CD14-positive monocyte (primary cell): ENCODE data around the gene TXN2. TPM values are rescaled to one million over a fixed set of nuclear protein-coding genes. Genes with fewer than 3 reads are reported as not detected.

Source experiments
- DNase-seq, 3 donors: peaks; one replicate each; pipeline ENCODE4 v3.0.0-alpha.2; 2011 to 2022
- H2AFZ ChIP-seq: 2 replicates; pipeline ENCODE4 v1.6.0; 2012; ENCODE audit warnings: mild to moderate bottlenecking, low read depth, low read length, inconsistent platforms; ENCODE audit not compliant: insufficient read depth, poor library complexity, severe bottlenecking
- H3K27ac ChIP-seq, 2 donors: 1 replicate in 1 of 2; 2 replicates in 1 of 2; pipeline ENCODE4 v1.5.1; 2012 to 2013; ENCODE audit warnings: low read length in 2 of 2, control low read depth in 1 of 2, inconsistent platforms in 1 of 2, low read depth in 1 of 2, mild to moderate bottlenecking in 1 of 2
- H3K27me3 ChIP-seq, 2 donors: one replicate each; pipeline versions ENCODE4 v1.6.0 to v1.6.1; 2011 to 2013; ENCODE audit warnings: low read length in 2 of 2; ENCODE audit not compliant: control insufficient read depth in 2 of 2, insufficient read depth in 2 of 2
- H3K36me3 ChIP-seq, 2 donors: replicated peaks in 1 of 2; 1 replicate in 1 of 2; 2 replicates in 1 of 2; pipeline versions ENCODE4 v1.5.1 to v1.6.1; 2012 to 2013; ENCODE audit warnings: low read length in 2 of 2, control low read depth in 1 of 2, inconsistent platforms in 1 of 2, mild to moderate bottlenecking in 1 of 2; ENCODE audit not compliant: insufficient read depth in 2 of 2, control insufficient read depth in 1 of 2
- H3K4me1 ChIP-seq, 2 donors: 1 replicate in 1 of 2; 2 replicates in 1 of 2; pipeline versions ENCODE4 v1.5.1 to v1.6.1; 2012 to 2013; ENCODE audit warnings: low read length in 2 of 2, control low read depth in 1 of 2, inconsistent platforms in 1 of 2, mild to moderate bottlenecking in 1 of 2, moderate library complexity in 1 of 2; ENCODE audit not compliant: insufficient read depth in 2 of 2, control insufficient read depth in 1 of 2
- H3K4me2 ChIP-seq: replicated peaks from 2 replicates; pipeline ENCODE3; 2012; ENCODE audit warnings: low read length, moderate library complexity, mild to moderate bottlenecking; ENCODE audit not compliant: poor library complexity, severe bottlenecking; ENCODE audit errors: extremely low read depth
- H3K4me3 ChIP-seq, 3 experiments: fragments of 200-600 bp in 1 of 3; sonication (generic) in 1 of 3; replicated peaks in 1 of 3; 1 replicate in 2 of 3; 2 replicates in 1 of 3; pipeline ENCODE4 v1.5.1; 2011 to 2013; ENCODE audit warnings: low read length in 3 of 3, mild to moderate bottlenecking in 3 of 3, control low read depth in 2 of 3, low read depth in 2 of 3, inconsistent platforms in 1 of 3, moderate library complexity in 1 of 3
- H3K79me2 ChIP-seq: 2 replicates; pipeline ENCODE4 v1.6.0; 2012; ENCODE audit warnings: mild to moderate bottlenecking, control low read depth, inconsistent platforms, low read length, moderate library complexity; ENCODE audit not compliant: insufficient read depth
- H3K9ac ChIP-seq: 2 replicates; pipeline ENCODE4 v1.6.0; 2017; ENCODE audit warnings: low read length, mild to moderate bottlenecking; ENCODE audit not compliant: insufficient read depth, poor library complexity, severe bottlenecking
- H3K9me3 ChIP-seq, 2 donors: replicated peaks in 1 of 2; 1 replicate in 1 of 2; 2 replicates in 1 of 2; pipeline versions ENCODE4 v1.5.1 to v1.6.1; 2012 to 2013; ENCODE audit warnings: low read length in 2 of 2, control low read depth in 1 of 2; ENCODE audit not compliant: control insufficient read depth in 1 of 2, insufficient read depth in 1 of 2
- H4K20me1 ChIP-seq: 2 replicates; pipeline ENCODE4 v1.6.0; 2012; ENCODE audit warnings: mild to moderate bottlenecking, low read length, control low read depth, moderate library complexity; ENCODE audit not compliant: insufficient read depth
- H3K27ac Mint-ChIP-seq, 7 donors: one replicate each; pipeline ENCODE4 v1.8.0; 2020; ENCODE audit warnings: mild to moderate bottlenecking in 7 of 7, mixed read lengths in 7 of 7, moderate library complexity in 6 of 7, inconsistent platforms in 2 of 7
- H3K27me3 Mint-ChIP-seq, 3 donors: one replicate each; pipeline ENCODE4 v1.8.0; 2021 to 2022; ENCODE audit warnings: low read depth in 3 of 3, mild to moderate bottlenecking in 3 of 3, mixed read lengths in 3 of 3, moderate library complexity in 3 of 3, inconsistent platforms in 1 of 3
- H3K36me3 Mint-ChIP-seq, 2 donors: one replicate each; pipeline ENCODE4 v1.8.0; 2020; ENCODE audit warnings: mixed read lengths in 2 of 2, inconsistent platforms in 1 of 2, mild to moderate bottlenecking in 1 of 2
- H3K4me1 Mint-ChIP-seq: one replicate; pipeline ENCODE4 v1.8.0; 2020; ENCODE audit warnings: mild to moderate bottlenecking, mixed read lengths
- H3K4me3 Mint-ChIP-seq, 2 donors: one replicate each; pipeline ENCODE4 v1.8.0; 2020; ENCODE audit warnings: mild to moderate bottlenecking in 2 of 2, mixed read lengths in 2 of 2, moderate library complexity in 1 of 2
- H3K9me3 Mint-ChIP-seq, 7 donors: one replicate each; pipeline ENCODE4 v1.8.0; 2020 to 2022; ENCODE audit warnings: mixed read lengths in 7 of 7, mild to moderate bottlenecking in 6 of 7, moderate library complexity in 6 of 7, inconsistent platforms in 2 of 7
- WGBS: methylation state at CpG from one replicate; pipeline ENCODE4 v1.1.5; 2013; ENCODE audit warnings: missing lambda C conversion rate; ENCODE audit not compliant: insufficient coverage; 5-methylcytosine and 5-hydroxymethylcytosine counted together
- intact Hi-C, 2 donors: fragments of 100-400 bp; cut with micrococcal nuclease; formaldehyde crosslinking; loops; one replicate each; pipeline versions ENCODE4 v1.15.0 to v1.15.1; 2023
- polyA plus RNA-seq, 3 donors: library from polyadenylated mRNA; depleted of rRNA in 1 of 3; unstranded in 2 of 3; stranded (reverse) in 1 of 3; fragments of 300-500 nt in 2 of 3; fragments of >200 nt in 1 of 3; fragmentation: Illumina TruSeq in 2 of 3; gene quantifications; 1 replicate in 2 of 3; 2 replicates in 1 of 3; pipeline ENCODE4 v1.2.3, GENCODE V29; 2012 to 2021
- TF ChIP-seq, protein P1 (sequence below): fragments of 200-600 bp; IDR thresholded peaks from one replicate; pipeline ENCODE4 v1.8.0; 2022; ENCODE audit warnings: antibody characterized with exemption, mild to moderate bottlenecking

TXN2 gene
- polyA plus RNA-seq, 3 donors = 79.8 to 141 (median 140) TPM

DNA sequence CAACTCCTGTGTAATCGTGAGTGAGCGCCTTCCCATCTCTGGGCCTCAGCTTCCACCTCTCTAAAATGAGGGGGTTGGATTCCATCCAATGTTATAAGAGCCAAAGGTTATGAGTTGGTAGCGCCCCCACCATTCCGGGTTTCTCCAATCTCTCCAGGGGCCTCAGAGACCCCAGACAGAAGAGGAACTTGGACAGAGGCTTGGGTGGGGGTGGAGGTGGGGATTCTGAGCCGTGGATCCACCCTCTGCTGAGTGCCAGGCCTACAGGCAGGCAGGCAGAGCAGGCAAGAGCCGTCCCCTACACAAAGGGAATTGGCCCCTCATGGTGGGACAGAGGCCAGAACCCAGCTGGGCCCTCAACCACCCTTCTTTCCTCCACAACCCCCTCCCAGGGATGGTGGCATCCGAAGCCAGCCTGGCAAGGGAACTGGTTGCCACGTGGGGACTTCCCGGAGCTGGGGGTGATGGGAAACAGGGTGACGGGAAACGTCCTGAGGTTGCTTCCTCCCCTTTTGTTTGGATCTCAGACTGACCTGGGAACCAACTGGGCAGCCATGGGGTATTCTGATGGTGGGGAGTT lies 31.8 kb downstream of the TXN2 start:
- Histone ChIP-seq H3K36me3 (no peaks in the 10 kb centered on the region), H3K9me3 (no peaks in the 10 kb centered on the region), H3K4me1 (peaks cover 94 to 99% of the 10 kb centered on the region in 2 donors), H3K4me3 (peak overlapping the region in 1 of 3 experiments; percentile 19), H3K27me3 (no peaks in the 10 kb centered on the region), H4K20me1 (no peaks in the 10 kb centered on the region), H3K9ac (no peak overlapping the region), H2AFZ (peak overlapping the region; percentile 68), H3K4me2 (peak overlapping the region; percentile 4), H3K79me2 (peaks cover 11% of the 10 kb centered on the region), H3K27ac (peak overlapping the region in 1 of 2 donors; percentile 49)
- WGBS = 10% methylated on average over 4 of the region's 11 CpGs
- peak overlapping the region; percentile 8 to 89 (median 80) for H3K27ac Mint-ChIP-seq
- H3K4me1 Mint-ChIP-seq = peaks cover 83% of the 10 kb centered on the region
- H3K27me3 Mint-ChIP-seq = no peaks in the 10 kb centered on the region
- DNase-seq = peak in 2 of 3 donors; percentile 44 to 68
- no peak overlapping the region for H3K4me3 Mint-ChIP-seq
- H3K36me3 Mint-ChIP-seq = peaks cover 0 to 5% of the 10 kb centered on the region in 2 donors
- TF ChIP-seq, protein P1, sequence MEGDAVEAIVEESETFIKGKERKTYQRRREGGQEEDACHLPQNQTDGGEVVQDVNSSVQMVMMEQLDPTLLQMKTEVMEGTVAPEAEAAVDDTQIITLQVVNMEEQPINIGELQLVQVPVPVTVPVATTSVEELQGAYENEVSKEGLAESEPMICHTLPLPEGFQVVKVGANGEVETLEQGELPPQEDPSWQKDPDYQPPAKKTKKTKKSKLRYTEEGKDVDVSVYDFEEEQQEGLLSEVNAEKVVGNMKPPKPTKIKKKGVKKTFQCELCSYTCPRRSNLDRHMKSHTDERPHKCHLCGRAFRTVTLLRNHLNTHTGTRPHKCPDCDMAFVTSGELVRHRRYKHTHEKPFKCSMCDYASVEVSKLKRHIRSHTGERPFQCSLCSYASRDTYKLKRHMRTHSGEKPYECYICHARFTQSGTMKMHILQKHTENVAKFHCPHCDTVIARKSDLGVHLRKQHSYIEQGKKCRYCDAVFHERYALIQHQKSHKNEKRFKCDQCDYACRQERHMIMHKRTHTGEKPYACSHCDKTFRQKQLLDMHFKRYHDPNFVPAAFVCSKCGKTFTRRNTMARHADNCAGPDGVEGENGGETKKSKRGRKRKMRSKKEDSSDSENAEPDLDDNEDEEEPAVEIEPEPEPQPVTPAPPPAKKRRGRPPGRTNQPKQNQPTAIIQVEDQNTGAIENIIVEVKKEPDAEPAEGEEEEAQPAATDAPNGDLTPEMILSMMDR = no peak
- H3K9me3 Mint-ChIP-seq = peaks cover 0 to 2% (median 0%) of the 10 kb centered on the region in 7 donors
- intact Hi-C loops = loop anchor here (5.0 kb wide), 4 partner anchors 37 to 117 kb away; partner anchors contain the start of gene MYH9 (in 2 of the 2)

DNA sequence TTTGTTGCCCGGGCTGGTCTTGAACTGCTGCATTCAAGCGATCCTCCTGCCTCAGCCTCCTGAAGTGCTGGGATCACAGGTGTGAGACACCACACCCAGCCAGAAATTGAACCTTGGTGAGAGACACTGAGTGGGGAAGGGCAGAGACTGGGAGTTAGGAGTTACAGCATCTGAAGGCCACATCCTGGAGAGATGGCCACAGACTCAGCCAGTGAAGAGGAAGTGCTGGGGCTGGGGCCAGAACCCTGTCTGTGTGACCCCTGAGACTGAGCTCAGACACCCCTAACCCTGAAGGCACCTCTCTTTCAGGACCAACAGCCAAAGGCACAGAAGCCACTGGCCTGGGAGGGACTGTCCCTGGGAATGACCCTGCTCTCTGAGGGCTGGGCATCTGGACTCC lies 33.8 kb downstream of the TXN2 start:
- peaks cover 0 to 2% (median 0%) of the 10 kb centered on the region in 7 donors for H3K9me3 Mint-ChIP-seq
- Histone ChIP-seq H3K4me3 (no peak overlapping the region), H3K9me3 (no peaks in the 10 kb centered on the region), H3K4me1 (peaks cover 89 to 99% of the 10 kb centered on the region in 2 donors), H3K4me2 (peak overlapping the region; percentile 19), H3K9ac (no peak overlapping the region), H3K79me2 (peaks cover 10% of the 10 kb centered on the region), H3K27ac (peak overlapping the region; percentile 23 to 61), H4K20me1 (no peaks in the 10 kb centered on the region), H2AFZ (peak overlapping the region; percentile 50), H3K27me3 (no peaks in the 10 kb centered on the region), H3K36me3 (no peaks in the 10 kb centered on the region)
- peak overlapping the region; percentile 37 to 87 (median 52) for H3K27ac Mint-ChIP-seq
- DNase-seq = peak; percentile 41 to 65 (median 50)
- H3K27me3 Mint-ChIP-seq = no peaks in the 10 kb centered on the region
- intact Hi-C loops = loop anchor here (5.0 kb wide), 2 partner anchors 35 to 50 kb away; no protein-coding TSS in a partner anchor
- peaks cover 0 to 5% of the 10 kb centered on the region in 2 donors for H3K36me3 Mint-ChIP-seq
- H3K4me3 Mint-ChIP-seq = peak overlapping the region; percentile 26 to 27
- 71% methylated on average over 2 of the region's 2 CpGs for WGBS
- peaks cover 84% of the 10 kb centered on the region for H3K4me1 Mint-ChIP-seq
- TF ChIP-seq, protein P1 = no peak
